GM04504 (cell line): ENCODE results near the gene CST1.
"Not testable (repeated sequence)": the region's sequence is repeated elsewhere in the genome, so short reads cannot be mapped to it uniquely, and the experiment has no call there.

ENCODE experiments used
- DNase-seq: peaks from one replicate; pipeline ENCODE4 v3.0.0-alpha.2; 2012; ENCODE audit warnings: low read depth

Gene CST1

DNA sequence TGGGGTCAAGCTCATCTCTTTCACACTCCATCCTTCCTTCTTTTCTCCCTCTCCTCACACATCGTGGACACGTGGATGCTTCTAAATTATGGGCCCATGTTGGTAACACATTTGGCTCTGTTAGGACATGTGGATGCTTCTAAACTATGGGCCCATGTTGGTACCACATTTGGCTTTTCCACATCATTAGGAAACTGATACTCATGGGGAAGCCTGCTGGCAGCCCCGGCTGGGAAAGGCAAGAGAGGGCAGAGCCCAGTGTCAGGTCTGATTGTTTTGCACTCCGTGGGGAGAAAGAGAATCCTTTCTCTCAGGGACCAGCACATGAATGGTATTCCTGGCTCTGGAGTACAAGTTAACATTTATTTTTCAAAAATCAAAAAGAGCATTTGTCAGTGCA is 4.0 kb upstream of the CST1 start:
- no peak for DNase-seq

DNA sequence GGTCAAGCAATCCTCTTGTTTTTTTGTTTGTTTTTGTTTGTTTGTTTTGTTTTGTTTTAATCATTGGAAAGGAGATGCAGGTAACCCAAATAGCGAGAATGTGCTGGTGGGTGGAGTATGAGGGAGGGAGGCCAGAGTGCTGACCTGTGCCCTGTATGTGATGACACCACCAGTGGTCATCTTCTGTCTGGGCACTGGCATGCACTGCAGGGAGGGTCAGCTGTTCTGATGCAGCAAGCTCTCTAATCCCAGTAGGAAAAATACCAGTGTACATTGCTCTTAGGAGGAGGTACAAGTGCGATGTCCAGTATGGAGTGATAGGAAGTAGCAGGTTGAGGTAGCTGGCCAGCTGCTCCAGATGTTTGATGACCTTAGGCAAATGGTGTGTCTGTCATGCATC is 2.9 kb upstream of the CST1 start:
- no peak for DNase-seq

DNA sequence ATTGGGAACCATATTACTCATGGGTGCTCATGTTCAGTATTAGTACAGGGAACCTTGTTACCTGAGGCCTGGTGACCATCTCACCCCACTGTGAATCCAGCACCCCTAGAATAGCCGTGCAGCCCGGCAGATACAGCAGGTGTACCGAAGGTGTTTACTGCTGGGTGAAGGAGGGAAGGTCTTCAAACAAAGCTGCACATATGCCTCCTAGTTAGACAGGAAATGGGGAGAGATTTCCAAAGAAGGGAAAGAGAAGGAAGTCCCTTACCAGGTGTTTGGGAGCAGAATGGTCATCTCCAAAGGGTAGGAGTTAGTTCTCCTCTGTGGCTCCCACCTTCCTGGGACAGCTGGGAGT is 2.4 kb upstream of the CST1 start:
- no peak for DNase-seq

DNA sequence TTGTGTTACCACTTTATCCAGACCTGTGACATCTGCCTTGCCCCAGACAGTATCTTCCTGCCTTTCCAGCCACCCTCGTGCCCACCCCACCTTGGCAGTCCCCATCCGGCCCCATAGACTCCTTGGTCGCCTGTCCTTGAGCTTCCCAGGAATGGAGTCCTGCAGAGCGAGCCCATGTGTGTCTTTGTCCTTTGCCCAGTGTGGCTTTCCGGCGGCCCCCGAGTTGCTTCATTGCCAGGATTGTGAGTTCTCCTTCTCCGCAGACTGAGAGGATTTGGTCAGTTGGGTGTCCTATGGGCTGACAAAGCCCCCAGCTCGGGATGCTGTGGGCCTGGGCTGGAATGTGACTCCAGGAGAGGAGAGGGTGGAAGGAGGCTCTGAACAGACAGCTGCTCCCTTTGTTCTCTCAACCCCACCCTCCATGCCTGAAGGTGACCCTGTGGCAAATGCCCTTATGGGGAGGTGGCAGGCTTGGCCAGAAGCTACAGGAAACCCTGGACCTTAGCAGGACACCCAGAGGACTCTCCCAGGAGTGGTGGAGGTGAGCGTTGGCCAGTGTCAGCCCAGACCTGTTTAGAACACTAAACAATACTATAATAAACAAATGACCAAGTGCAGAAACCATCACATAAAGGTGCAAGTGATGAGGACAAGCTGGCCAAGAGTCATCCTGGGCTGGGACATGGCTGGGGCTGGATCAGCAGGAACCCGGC is 1.9 kb upstream of the CST1 start:
- no peak for DNase-seq

- no peak for DNase-seq
Observed at GRCh38 chr20:23752019-23752418, 1.3 kb upstream of the CST1 start.

- no peak for DNase-seq
Observed at GRCh38 chr20:23749746-23750145, 989 bp downstream of the CST1 start.

DNA sequence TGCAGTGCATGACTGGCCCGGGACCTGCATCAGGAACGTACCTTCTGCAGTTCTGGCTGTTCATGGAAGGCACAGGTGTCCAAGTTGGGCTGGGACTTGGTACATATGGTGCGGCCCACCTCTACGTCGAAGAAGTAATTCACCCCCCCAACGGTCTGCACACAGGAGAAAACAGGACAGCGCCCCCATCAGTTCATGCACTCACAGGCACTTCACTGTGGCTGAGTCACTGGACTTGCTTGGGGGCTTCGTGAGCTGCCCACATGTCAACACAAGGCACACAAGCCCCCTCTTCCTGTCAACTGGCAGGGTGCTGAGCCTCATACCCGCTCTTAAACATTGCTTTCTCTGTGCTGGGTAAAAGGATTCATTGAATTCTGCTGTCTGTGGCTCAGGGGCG is 1.8 kb downstream of the CST1 start:
- not testable (repeated sequence) for DNase-seq

DNA sequence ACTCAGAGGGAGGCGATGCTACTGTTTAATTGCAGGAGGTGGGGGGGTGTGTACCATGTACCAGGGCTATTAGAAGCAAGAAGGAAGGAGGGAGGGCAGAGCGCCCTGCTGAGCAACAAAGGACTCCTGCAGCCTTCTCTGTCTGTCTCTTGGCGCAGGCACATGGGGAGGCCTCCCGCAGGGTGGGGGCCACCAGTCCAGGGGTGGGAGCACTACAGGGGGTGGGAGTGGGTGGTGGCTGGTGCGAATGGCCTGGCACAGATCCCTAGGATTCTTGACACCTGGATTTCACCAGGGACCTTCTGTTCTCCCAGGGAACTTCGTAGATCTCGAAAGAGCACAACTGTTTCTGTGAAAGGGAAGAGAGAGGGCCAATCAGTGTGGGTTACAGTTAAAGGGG is 3.2 kb downstream of the CST1 start:
- DNase-seq, result not testable (repeated sequence)

DNA sequence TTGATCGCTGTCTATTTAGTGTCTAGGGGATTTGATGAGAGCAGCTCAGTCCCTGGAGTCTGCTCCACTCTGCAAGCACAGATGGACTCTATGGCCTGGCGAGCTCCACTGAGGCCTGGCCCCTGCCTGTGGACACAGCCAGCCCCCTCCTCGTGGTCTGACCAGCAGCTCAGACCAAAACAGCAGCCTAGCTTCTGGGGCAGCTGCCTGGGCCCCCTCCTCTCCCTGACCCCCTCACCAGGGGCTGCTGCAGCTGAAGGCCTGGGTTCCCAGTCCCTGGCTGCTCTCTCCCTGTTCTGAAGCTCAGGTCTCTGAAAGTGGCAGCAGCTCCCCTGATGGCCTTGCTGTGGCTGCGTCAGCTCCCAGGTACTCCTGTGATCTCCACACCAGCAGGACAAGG is 3.6 kb downstream of the CST1 start:
- DNase-seq, result not testable (repeated sequence)

DNA sequence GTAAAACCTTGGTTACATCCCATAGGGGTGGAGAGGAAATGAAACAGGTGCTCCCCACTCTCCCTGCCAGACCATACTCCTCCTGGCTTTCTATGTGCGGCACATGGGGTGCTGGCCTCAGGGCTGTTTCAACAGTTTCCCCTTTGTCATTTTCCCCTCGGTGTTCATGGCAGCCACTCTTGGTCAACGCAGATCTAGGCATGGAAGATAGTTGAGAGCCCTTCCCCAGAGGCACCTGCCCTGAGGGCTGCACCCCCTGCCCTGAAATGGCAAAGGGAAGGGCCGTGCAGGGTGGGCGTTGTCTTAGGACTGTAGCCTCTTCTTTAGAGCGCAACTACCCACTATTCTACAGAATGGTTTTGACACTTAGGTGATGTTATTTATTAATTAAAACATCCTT is 4.4 kb downstream of the CST1 start:
- no peak for DNase-seq

DNA sequence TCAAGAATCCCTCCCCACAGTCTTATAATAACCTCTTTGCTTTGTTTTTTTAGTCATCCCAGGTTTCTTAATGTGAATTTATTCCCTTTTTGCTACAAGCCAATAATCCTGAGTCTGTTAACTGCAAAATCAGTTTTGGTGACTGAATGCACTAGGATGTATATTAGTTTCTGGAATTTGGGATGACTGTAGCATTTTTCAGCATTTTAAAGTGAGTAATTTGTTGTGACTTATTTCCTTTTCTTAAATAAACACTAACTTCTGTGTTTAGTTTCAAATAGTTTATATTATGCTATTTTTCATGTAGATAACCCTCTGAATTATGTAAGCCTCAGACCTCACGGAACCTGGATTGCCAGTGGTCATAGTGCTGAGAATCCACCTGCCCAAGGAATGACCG is 5.5 kb downstream of the CST1 start:
- DNase-seq, result no peak

DNA sequence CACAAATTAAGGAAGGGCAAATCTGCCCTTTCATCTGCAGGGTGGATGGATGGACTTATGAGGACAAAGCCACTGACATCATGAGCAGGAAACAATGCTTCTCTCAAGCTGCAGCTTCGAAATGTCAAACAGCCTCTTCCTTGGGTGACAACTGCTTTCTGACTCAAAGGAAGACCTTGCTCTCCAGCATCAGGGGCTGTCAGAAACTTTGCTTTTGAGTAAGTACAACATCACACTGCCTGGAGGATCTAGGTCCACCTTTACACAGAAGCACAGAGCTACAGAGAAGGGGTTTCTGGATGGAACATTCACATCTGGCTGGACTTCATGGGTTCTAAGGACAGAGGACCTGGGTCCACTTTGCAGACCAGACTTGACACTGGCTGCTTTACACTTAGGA is 5.9 kb downstream of the CST1 start:
- no peak for DNase-seq

GRCh38 chr20:23735391-23735790 is 15.3 kb downstream of the CST1 start:
- DNase-seq, result not testable (repeated sequence)

DNA sequence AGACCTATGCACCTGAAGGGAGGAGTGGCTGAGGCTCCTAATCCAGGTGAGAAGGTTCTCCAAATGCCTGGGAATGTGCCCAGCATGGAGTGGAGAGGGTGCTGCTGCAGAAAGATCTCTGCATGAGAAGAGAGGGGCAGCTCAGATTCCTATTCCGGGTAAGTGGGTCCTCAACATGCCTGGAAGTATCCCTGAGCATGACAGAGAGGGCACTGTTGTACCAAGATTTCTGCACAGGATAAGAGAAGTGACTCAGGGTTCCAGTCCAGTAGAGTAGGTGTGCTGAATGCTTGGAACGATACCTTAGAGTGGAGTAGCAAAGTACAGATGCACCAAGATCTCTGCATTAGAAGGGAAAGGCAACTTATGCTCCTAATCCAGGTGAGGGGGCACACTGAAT is 15.8 kb downstream of the CST1 start:
- not testable (repeated sequence) for DNase-seq

GRCh38 chr20:23734440-23734839 is 16.3 kb downstream of the CST1 start:
- not testable (repeated sequence) for DNase-seq

DNA sequence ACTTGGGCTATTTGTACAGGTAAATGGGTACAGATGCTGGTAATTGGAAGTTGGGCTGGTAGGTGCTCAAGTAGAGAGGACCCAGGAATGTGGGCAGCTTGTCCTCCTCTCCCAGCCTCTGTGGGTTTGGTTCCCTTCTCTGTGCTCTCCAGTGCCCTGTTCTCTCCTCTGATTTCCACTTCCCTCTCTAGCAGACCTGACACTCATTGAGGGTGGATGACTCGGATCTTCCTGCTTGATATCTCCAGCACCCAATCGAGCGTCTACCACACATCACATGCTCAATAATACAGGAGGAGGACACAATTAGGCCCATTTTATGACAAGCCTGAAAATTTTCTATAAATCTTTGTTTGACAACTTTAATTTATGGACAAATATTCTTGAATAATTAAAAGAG is 23.7 kb downstream of the CST1 start:
- DNase-seq, result no peak

DNA sequence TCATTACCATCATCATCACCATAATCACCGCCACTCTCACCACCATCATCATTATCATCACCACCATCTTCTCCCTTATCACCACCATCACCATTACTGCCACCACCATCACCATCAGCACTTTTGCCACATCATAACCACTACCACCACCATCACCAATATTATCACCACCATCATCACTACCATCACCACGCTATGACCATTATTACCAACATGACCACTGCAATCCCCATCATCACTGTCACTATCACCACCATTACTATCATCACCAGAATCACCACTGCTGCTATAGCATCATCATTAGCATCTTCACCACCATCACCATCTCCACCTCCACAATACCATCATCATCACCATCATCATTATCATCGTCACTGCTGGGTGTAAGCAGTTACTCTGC is 25.6 kb downstream of the CST1 start:
- DNase-seq, result no peak

DNA sequence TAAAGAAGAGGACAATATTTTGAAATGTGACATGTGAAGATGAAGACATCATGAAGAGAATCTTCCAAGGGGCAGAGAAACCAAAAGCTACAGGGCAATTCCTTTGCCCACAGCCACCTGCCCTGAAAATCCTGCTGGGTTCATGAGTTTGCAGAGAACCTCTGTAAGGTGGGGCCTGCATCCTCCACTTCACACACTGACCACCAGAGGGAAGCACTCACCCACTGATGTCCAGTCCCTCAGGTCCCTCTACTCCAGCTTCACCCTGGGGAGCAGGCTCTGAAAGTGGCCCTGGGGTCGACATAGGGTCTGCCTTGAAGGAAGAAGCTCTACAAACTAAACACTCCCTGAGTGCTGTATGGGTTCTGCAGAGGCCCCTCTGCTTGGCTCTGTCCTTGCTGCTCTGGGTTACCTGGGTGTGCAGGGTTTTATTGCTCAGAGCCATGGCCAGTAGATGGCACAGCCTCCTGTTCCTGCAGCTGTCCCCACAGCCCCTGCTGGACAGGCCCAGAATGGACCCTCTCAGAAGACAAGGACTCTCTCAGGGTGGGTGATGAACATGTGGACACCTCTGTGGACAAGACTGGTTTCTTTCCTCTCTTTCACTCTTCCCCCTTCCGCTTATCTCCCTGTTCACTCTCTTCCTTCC is 27.0 kb downstream of the CST1 start:
- DNase-seq, result not testable (repeated sequence)

GRCh38 chr20:23722851-23723250 is 27.9 kb downstream of the CST1 start:
- DNase-seq, result not testable (repeated sequence)

DNA sequence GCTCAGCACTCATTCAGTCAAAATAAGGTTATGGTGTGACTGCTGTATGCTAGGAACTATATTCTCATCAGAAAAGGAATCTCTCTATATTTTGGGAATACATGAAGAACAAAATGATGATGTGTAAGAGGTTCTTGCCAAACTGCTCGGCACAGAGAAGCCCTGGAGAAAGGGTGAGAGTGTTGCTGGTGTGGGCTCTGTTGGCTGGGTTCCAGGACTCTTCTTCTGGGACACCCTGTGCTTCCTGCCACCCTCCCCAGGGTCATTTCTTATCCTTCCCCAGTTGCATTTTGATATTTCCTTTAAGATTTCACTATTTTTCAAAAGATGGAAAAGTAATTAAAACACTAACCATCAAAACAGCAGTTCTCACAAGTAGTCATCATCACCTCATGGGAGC is 28.8 kb downstream of the CST1 start:
- DNase-seq, result no peak

DNA sequence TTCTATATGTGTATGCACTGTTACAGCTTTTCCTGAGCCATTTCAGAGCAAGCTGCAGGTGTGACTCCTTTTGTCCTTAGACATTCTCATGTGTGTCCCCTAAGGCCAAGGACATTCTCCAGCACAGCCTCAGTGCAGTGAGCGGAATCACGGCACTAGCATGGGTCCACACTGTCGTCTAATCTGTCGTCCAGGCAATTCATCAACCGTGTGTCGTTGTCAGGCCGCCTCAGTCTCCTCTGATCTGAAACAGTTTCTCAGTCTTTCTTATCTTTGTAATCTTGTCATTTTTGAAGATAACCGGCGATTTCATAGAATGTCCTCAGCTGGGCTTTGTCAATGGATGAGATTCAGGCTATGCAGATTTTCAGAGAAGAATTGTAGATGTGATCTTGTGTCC is 31.4 kb downstream of the CST1 start:
- DNase-seq, result not testable (repeated sequence)

DNA sequence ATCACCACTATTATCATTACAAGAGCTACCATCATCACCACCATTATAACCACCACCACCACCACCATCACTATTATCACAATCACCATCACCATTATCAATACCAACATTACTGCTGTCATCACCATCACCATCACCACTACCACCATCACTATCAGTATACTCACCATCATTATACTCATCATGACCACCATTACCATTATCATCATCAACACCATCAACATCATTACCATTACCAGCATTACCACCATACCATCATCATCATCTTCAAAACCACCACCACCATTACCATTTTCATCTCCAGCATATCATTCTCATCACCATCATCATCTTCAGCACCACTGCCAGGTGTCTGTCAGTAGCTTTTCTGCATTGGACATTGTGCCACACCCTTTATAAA is 39.0 kb downstream of the CST1 start:
- not testable (repeated sequence) for DNase-seq

DNA sequence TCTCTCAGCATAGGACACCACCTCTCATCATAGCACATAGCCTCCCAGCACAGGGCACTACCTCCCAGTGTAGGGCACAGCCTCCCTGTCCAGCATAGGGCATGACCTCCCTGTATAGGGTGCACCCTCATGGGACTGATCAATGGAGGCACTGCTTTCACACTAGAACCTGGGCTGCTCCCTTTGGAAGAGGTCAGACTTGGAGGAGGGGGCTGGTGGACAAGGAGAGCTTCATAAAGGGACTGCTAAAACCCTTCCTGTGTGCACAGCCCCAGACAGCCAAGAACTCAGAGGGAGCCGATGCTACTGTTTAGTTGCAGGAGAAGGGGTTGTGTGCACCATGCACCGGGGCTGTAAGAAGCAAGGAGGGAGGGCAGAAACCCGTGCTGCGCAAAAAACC is 40.0 kb downstream of the CST1 start:
- DNase-seq, result no peak

GRCh38 chr20:23705895-23706294 is 44.8 kb downstream of the CST1 start:
- DNase-seq, result no peak
